HPDE6-E6E7 (cell line): ENCODE data around the gene ANGPTL8.

Source experiments
- DNase-seq: peaks from one replicate; pipeline ENCODE4 v3.0.0; 2011; ENCODE audit warnings: missing footprints; ENCODE audit errors: extremely low spot score

The ANGPTL8 gene, protein sequence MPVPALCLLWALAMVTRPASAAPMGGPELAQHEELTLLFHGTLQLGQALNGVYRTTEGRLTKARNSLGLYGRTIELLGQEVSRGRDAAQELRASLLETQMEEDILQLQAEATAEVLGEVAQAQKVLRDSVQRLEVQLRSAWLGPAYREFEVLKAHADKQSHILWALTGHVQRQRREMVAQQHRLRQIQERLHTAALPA

DNA sequence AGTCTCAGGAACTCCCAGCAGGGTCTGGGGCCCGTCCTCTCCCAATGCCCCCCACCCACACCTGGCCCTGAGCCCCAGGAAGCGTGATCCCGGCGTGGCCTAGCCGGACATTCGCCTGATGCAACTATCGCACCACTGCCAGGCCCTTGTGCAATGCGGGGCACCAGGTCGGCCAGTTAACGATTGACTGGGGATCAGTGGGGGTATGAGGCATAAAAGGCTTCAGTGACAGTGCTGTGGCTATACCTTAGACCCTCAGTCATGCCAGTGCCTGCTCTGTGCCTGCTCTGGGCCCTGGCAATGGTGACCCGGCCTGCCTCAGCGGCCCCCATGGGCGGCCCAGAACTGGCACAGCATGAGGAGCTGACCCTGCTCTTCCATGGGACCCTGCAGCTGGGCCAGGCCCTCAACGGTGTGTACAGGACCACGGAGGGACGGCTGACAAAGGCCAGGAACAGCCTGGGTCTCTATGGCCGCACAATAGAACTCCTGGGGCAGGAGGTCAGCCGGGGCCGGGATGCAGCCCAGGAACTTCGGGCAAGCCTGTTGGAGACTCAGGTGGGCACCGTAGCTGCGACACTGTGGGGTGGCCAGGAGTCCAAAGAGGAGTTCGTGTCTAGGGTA is at the start of gene ANGPTL8:
Gene ANGPTL8 (plus strand): TSS at position 243 of the 624 bp plus-strand sequence. CDS start 19 bp downstream, at position 262.
- DNase-seq, result no peak

DNA sequence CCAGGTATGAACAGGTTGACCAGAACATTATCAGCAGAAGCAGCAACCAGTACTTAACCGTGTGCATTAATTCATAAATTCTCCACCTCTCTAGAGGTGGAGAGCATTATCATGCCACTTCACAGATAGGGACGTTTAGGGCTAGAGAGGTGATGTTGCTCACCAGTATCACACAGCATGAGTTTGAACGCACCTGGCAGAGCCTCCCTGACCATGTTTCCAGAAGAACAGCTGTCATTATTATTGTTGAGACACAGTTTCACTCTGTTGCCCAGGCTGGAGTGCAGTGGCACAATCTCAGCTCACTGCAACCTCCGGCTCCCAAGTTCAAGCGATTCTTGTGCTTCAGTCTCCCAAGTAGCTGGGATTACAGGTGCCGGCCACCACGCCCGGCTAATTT is 48.9 kb upstream of the ANGPTL8 start:
- no peak for DNase-seq

DNA sequence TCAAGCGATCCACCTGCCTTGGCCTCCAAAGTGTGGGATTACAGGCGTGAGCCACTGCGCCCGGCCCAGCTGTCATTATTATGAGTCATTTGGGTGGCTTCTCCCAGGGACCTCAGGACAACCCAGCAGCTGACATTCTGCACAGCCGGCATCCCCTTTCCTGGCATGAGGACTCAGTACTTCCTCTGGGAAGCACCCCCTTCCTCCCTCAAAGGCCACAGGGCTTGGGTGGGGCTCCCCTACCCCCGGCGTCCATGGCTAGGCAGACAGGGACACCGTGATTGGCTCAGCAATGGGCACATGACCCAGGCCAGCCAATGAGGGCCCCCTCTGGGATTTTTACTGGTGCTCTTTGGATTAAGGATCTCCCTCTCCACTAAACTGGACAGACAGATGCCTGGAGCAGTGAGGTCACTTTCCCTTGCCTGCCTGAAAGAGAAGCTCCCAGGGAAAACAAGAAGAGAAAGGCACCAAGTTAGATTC is 48.1 kb upstream of the ANGPTL8 start:
- DNase-seq, result no peak

DNA sequence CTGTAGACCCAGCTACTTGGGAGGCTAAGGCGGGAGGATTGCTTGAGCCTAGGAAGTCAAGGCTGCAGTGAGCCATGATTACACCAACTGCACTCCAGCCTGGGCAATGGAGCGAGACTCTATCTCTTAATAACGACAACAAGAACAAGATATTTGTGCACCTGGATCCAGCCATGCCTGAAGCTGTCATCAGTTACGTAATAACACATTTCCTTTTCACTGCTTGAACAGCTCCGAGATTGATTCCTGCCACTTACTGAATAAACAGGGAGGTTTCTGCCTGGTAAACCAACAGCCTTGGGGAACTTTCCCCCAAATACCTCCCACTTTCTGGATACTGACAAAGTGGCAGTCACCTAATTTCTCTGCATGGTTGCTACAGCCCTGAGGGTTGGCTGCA is 47.5 kb upstream of the ANGPTL8 start:
- no peak for DNase-seq

DNA sequence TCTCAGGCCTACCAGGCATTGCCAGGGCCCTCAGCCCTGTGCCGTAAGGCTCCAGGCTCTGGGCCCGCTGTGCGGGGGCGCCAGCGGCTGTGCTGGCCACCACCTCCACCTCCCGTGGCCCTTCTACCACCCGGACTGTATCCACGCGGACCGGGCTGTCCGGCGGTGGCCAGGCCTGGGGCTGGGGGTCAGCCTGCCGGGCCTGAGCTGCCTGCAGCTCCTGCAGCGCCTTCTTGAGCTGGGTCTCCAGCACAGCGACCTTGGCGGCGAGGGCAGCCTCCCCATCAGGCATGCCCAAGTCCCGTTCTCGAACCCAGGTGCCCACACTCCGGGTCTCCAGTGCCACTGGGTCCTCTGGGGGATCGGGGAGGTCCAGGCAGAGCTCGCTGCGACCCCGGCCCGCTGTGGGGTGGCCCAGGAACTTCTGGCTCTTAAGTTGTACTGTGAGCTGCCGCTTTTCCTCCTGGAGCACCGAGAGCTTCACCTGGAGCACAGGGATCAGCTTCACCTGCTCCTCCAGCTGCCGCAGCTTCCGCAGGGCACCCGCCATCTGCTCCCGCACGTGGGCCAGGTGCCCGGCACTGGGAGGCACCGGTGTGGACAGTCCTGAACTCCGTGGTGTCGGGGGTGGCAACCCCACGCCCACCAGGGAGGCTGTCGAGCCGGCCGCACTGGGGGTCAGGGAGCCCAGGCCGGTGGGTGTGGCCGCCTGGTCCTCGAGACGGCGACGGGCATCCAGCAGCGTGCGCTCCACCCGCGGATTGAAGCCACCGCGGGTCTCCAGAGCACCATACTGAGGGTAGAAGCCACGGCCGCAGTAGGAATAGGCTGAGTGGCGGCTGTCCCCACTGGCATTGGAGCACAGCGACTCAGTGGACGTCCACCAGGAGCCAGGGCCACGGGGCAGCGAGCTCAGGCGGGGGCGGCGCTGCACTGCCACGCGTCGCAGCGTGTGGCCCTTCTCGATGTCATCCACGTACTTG is 46.2 kb upstream of the ANGPTL8 start:
- no peak for DNase-seq

DNA sequence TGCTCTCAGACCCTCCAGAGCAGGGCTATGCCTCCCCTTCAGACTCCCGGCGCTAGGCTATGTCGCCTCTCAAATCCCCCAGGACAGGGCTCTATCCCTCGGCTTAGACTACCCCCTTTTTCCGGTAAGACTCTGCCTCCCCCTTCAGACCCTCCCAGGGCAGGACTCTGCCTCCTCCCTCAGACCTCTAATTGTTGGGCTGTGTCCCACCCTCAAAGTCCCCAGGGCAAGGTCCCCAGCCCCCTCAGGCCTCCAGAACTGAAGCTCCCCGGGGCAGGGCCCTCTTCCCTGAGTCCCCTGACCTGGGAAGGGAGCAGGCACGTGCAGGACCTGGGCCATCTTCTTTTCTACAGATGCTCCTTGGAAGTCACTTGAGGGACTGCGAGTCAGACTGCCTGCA is 45.2 kb upstream of the ANGPTL8 start:
- DNase-seq, result no peak

DNA sequence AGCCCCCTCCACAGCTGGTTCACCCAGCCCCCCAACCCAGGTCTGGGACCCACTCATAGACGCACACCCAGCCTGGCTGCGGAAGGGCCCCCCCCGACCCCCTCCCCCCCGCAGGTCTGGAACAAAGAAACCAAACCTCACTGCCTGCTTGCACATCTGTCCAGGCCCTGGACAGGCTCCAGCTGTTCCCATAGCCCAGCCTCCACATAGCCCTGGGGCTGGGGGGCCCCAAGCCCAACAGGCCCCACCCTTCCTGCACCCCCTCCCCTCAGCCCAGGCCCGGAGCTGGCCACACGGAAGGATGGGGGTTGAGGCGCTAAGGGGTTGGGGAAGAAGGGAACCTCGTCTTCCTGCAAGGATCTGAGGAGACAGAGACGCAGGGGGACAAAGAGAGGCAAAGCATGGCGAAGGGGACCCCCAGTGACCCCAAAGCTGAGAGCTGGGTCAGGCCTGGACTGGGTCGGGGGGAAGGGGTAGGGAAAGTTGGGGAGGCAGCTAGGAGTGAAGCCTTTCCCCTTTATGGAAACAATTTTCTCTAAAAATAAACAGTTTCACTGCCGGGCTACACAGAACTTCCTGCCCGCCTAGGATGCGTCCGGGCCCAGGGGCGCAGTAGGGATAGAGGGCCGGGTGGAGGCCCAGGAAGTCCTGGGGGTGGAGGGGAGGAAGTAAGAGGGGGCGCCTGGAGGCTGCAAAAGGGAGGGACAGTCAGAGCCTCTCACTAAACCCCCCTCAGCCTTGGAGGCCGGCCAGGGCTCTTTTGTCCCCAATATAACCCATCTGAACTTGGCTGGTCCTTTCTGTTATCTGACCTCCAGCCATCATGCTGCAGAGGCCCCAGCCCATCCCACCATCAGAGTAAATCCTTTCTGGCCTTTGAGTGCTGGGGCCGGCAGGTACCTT is 44.5 kb upstream of the ANGPTL8 start:
- DNase-seq, result no peak

DNA sequence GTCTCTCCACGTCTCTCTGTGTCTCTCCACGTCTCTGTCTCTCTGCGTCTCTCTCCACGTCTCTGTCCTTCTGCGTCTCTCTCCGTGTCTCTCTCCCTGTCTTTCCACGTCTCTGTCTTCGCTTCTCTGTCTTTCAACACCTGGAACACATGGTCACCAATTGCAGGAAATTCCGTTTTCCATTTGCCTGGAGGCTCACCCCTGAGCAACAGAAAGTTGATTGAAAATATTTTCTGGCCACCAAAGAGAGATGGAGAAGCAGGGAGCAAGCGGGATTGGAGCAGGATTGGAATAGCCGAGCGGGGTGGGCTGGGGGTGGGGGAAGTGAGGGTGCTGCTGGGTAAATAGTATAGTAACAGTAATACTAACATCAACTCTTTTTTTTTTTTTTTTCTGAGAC is 43.7 kb upstream of the ANGPTL8 start:
- DNase-seq, result no peak

DNA sequence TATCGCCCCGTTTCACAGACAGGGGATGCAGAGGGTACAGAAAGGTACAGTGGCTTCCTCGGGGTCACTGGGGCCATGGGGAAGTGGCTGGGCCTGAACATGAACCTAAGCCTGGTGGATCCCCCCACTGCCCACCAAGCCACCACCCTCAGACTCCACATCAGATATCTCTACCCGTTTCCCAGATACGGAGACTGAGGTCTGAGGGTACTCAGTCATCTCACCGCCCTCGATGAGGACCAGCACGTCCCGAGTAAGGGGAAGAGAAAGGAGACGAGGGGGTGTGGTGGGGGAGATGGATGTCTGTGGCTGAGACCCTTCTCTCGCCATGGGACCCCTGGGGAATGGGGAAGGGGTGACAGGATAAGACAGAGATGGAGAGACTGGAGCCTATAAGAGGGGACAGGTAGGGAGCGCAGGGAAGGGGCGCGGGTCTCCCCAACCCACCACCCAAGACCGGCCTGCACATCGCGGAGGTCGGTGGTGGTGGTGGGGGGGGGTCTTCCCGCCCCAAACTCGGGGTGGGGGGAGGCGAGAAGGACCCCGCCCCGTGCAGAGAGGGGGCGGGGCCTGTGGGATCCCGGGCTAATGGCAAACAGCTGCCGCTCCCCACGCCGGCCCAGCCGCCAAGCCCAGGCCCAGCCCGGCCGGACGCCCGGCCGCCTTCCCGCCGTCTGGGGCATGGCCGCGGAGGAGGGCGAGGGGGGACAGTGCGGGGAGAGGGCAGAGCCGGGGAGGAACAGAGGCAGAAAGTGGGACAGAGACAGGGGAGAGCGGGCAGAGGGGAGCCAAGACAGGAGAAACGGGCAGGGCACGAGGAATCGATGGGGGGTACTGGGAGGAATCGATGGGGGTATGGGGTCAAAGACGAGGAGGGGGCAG is 42.8 kb upstream of the ANGPTL8 start:
- DNase-seq, result peak; percentile 41

DNA sequence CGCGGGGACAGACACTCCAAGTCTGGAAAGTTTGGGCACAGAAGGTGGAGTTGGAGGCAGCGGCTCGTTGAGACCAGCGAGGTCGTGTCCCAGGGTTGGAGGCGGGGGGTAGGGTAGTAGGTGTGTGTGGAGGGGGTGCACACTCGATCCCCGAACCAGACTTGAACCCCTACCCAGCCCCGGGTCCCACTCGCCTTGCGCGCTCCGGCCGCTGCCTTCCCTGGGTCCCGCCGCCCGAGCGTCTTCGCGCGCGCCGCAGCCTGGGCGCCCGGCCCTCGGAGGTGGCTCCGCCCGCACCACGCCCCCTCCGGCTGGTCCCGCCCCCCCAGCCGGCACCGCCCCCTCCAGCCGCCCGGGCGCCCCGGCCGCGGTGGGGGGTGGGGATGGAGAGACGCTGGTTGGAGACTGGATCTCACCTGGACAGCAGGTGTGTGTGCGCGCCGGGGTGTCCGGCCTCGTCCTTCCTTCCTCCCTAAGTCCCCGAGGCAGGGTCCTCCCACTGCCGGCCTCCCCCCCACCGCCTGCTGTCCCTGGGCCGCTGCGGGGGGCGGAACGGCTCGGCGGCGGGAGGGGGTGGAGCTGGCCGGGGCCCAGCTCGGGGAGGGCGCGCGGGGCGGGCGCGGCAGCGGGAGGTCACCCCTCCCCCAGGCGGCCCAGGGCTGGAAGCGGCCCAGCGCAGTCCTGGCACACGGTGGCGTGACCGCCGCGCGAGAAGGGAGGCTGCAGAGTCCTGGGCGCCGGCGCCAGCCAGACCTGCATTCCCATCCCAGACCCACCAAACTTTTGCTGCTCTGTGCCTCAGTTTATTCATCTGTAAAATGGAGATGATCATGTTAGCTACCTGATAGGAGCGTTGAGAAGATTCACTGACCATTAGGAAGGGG is 41.9 kb upstream of the ANGPTL8 start, which contains the start of gene KANK2:
Gene KANK2 (minus strand): TSS at position 255 of the 884 bp plus-strand sequence. CDS start 3,034 bp downstream, outside the sequence.
- DNase-seq, result peak; percentile 93

DNA sequence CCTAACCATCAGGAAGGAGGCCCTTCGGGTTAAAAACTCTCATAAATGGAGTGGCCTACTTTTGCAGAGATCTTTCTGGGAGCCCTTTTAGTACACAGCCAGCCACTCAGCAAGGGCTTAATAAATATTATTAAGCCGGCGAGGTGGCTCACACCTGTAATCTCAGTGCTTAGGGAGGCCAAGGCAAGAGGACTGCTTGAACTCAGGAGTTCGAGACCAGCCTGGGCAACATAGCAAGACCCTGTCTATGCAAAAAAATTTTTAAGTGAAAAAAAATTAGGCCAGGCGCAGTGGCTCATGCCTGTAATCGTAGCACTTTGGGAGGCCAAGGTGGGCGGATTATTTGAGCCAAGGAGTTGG is 41.3 kb upstream of the ANGPTL8 start:
- DNase-seq, result no peak

DNA sequence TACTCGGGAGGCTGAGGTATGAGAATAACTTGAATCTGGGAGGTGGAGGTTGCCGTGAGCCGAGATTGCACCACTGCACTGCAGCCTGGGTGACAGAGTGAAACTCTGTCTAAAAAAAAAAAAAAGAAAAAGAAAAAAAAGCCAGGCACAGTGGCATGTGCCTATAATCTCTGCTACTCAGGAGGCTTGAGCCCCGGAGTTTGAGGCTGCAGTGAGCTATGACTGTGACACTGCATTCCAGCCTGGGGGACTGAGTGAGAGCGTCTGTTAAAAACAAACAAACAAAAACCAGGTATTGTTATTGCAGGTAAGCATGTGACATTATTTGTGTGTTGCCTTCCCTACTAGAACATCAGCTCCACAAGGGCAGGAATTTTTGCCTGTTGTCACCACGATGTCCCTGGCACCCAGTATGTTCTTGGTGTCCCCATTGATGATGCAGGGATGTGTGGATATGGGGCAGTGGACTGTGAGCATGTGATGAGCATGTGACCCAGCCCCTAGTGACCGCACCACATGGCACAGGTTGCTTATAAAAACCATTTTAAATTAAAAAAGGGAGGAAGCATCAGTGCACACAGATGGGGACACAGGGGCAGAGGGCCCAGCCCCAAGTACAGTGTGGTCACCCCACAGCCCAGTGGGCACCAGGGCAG is 40.5 kb upstream of the ANGPTL8 start:
- no peak for DNase-seq

DNA sequence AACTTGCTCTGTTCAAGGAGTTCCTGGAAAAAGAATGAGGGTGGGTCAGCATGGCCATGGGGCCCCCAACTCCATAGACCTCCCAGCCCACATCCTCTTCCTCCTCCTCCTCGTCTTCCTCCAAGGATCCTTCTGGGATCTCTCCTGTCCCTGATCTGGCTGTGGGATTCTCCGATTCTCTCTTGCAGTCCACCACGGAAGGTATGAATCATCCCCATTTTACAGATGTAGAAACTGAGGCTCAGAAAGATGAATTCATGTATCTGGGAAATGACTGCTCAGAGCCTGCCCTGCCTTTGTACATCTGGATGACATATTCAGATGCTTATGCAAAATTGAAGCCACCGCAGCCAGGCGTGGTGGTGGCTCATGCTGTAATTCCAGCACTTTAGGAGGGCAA is 39.9 kb upstream of the ANGPTL8 start:
- no peak for DNase-seq

DNA sequence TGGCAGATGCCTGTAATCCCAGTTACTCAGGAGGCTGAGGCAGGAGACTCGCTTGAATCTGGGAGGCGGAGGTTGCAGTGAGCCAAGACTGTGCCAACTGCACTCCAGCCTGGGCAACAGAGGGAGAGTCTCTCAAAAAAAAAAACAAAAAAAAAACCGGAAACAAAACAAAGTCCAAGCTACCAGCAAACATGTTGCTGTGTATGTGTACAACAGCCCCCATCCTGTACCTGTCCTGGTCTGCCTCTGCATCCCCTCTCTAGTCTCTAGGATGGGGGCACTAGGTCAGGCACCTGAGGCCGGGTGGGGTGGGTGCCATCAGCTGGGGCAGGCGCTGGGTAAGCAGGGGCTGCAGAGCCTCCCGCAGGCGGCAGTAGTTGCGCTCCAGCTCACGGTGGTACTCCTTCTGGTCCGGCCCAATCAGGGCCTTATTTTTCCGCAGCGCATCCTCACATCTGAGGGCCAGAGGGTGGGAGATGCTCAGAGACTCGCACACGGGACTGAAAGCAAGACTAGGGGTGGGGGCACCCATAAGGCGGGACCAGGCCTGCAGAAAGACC is 39.3 kb upstream of the ANGPTL8 start:
- DNase-seq, result no peak

DNA sequence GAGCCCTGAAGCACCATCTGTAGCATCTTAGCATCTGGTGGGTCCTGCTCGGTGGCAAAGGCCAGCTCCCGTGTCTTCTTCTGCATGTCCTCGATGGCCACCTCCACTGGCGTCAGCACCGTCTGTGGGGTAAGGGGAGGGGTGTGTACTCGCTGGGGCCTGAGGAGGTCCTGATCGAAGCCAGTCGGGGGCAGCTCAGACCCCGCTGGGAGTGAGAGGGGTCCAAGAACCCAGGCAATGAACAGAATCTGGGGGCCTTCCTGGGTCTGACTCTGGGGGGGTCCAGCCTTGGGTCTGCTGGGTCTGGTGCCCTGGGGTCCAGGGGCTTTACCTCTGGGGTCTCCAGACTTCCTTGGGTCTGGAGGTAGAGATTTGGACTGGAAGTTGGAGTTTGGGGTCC is 38.5 kb upstream of the ANGPTL8 start:
- no peak for DNase-seq

DNA sequence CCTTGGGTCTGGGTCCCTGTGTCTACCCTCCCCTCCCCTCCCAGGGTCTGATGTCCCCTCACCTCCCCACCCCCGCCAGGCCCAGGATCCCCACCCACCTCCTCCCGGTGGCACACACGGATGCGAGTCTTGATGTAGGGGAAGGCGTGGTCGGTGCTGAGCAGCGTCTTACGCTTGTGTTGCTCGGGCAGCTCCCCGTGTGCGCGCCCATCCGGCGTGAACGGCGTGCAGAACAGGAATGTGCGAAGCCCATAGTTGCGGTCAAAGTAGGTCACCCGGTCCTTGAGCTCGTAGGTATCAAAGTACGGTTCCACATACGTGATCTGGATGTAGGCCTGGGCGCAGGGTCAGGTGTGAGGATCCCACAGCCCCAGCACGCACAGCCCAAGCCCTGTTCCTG is 37.6 kb upstream of the ANGPTL8 start:
- DNase-seq, result no peak

DNA sequence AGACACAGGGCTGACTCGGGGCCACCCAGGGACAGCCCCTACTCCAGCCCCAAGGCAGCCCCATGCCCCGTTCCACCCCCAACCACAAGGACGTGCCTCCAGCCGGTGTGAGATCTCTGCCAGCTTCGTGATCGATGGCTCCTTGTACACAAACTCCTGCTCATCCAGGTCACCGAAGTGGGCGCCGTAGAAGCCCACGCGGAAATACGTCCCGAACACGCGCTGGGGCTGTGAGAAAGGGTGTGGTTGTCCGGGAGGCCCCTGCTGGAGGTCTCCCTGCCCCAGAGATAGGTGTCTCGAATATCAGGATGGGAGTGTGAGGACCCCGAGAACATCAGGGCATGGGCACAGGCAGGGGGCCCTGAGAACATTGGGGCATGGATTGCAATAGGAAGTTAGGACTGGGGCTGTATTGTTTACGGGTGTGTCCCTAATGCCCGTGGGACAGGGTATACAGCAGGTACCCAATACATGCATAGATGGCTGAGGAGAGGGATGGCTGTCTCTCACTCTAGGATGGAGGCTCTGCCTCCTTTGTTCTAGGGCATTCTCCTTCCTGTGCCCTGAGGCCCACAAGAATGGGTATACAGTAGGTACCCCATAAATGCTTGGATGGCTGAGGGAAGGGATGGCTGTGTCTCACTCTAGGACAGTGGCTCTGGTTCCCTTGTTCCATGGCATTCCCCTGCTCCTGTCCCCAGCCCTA is 36.8 kb upstream of the ANGPTL8 start:
- DNase-seq, result no peak
